GM19324 (cell line): ENCODE results near the gene CDT1.
A peak's percentile ranks its signal among the peaks of the same experiment; 100 is the strongest.

Source experiments
- ATAC-seq: cut with Tn5 transposase; IDR thresholded peaks from one replicate; pipeline ENCODE4 v1.9.1; 2021; ENCODE audit warnings: mild to moderate bottlenecking, moderate library complexity; ENCODE audit not compliant: unreplicated experiment, low FRiP score

The CDT1 gene

DNA sequence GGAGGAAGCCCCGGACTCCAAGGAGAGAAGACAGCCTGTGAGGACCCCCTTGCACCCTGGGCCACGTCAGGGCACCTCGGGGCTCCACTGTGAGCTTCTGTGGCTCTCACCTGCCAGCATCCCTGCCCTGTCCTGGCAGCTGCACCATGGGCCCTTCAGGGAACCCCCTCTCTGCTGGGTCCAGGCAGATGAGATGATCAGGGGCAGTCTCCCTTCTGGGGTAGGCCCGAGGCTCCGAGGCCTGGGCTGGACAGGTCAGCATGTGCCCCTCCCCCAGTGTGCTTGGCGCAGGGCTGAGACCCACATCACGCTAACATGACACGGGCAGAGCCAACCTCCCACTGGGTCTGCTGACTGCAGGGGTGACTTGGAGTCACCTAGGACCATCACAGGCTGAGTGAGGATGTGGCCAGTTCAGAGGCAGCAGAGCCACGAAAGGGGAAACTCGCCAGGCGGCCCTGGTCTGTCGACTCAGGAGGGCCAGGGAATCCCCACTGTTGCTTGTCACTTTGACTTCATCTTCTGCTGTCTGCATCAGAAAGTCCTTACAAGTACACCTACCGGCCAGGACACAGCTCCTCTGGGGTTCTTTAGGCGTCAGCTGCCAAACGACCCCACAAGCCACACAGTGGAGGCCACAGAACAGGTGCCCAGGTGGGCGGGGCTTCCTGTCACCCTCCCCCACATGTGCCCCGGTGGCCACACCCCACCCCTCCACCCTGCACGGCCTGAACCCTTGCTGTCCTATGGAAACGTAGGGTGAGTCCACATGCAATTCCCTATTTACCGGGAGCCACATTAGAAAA lies 50.9 kb downstream of the CDT1 start:
- no peak for ATAC-seq

DNA sequence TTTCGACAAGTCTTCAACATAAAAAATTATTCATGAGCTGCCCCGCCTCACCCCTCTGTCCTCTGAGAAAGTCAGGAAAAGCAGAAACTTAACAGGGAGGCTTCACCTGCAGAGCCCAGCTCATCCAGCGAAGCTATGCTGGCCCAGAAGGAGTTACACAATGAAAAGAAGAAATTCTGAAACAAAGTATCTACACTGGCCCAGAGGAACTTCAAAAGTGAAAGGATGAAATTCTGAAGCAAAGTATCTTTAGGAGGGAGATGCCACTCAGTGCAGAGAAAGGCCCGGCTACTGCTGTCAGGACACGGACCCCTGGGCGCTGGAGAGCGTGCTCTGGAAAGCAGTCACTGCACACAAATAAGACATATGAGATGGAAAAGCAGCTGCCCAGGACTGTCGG lies 51.6 kb downstream of the CDT1 start:
- ATAC-seq, result no peak

DNA sequence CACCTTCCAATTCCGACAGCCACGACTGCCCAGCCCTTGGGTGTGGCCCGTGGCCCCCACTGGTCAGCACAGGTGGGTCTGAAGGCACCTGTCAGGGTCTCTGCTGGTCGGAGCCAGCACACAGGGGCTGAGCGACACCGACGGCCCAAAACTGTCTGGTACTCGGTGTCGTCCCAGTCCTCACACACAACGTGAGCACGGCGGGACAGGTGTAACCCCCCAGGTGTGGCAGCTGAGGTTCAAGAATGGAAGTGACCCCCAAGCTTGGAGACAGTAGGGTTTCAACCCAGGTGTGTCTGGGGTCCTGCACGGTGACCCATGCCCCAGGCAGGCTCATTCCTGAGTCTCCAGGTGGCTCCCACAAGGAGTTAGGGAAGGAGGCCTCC lies 52.1 kb downstream of the CDT1 start:
- ATAC-seq, result no peak

- no peak for ATAC-seq
Measured at GRCh38 chr16:88856122-88856827, 52.7 kb downstream of the CDT1 start.

GRCh38 chr16:88856828-88857727 lies 53.5 kb downstream of the CDT1 start, which contains the start of the genes GALNS and TRAPPC2L:
Gene GALNS (minus strand): TSS chr16:88856947. CDS start chr16:88856877, 70 bp downstream.
Gene TRAPPC2L (plus strand): TSS chr16:88857127. CDS start chr16:88857151, 24 bp downstream.
- peak; percentile 88 for ATAC-seq

- peak; percentile 31 for ATAC-seq
Measured at GRCh38 chr16:88857728-88858339, 54.2 kb downstream of the CDT1 start.
